Naive thymus-derived CD4-positive, alpha-beta T cell (primary cell): ENCODE results near the gene LY6G5B. TPM values are rescaled to one million over a fixed set of nuclear protein-coding genes. Genes with fewer than 3 reads are reported as not detected.

Experiments
- ATAC-seq: fragments of 150-1000 bp; cut with Tn5 transposase; 2 replicates; pipeline ENCODE4 v1.10.0; 2021; ENCODE audit warnings: mild to moderate bottlenecking, moderate library complexity
- CTCF ChIA-PET: fragments of 350-600 bp; sonication (Branson Sonifier 250); formaldehyde crosslinking; loops from one replicate; lab custom pipeline; 2021; ENCODE audit warnings: antibody characterized with exemption; lab: Charles Lee
- POLR2A ChIA-PET: fragments of 350-600 bp; sonication (Branson Sonifier 250); formaldehyde crosslinking; loops from one replicate; lab custom pipeline; 2021; ENCODE audit warnings: antibody characterized with exemption, inconsistent platforms; lab: Charles Lee
- DNase-seq, 9 donors: peaks; one replicate each; pipeline versions ENCODE4 v3.0.0 to v3.0.0-alpha.2; 2020 to 2022; ENCODE audit warnings: mixed read lengths in 1 of 9
- H3K27ac ChIP-seq: one replicate; pipeline ENCODE4 v1.7.0; 2013; ENCODE audit warnings: mild to moderate bottlenecking, low read depth, low read length, moderate library complexity
- H3K27me3 ChIP-seq, 2 donors: one replicate each; pipeline ENCODE4 v1.7.0; 2013; ENCODE audit warnings: low read length in 2 of 2, mild to moderate bottlenecking in 2 of 2, moderate library complexity in 2 of 2; ENCODE audit not compliant: control insufficient read depth in 2 of 2, insufficient read depth in 2 of 2
- H3K36me3 ChIP-seq, 3 experiments: 1 replicate in 2 of 3; 2 replicates in 1 of 3; pipeline ENCODE4 v1.7.0; 2013; ENCODE audit warnings: low read length in 3 of 3, mild to moderate bottlenecking in 3 of 3, moderate library complexity in 1 of 3; ENCODE audit not compliant: insufficient read depth in 3 of 3, control insufficient read depth in 2 of 3
- H3K4me1 ChIP-seq, 2 donors: one replicate each; pipeline ENCODE4 v1.7.0; 2013; ENCODE audit warnings: low read length in 2 of 2, mild to moderate bottlenecking in 2 of 2, moderate library complexity in 1 of 2; ENCODE audit not compliant: control insufficient read depth in 2 of 2, insufficient read depth in 2 of 2
- H3K4me3 ChIP-seq: 2 replicates; pipeline ENCODE4 v1.7.0; 2013; ENCODE audit warnings: mild to moderate bottlenecking, low read length
- H3K9me3 ChIP-seq, 3 experiments: 1 replicate in 2 of 3; 2 replicates in 1 of 3; pipeline ENCODE4 v1.7.0; 2013; ENCODE audit warnings: low read length in 3 of 3; ENCODE audit not compliant: control insufficient read depth in 2 of 3
- H3K27ac Mint-ChIP-seq, 9 donors: one replicate each; pipeline ENCODE4 v1.8.0; 2020 to 2022; ENCODE audit warnings: mixed read lengths in 9 of 9, mild to moderate bottlenecking in 8 of 9, moderate library complexity in 5 of 9, inconsistent platforms in 2 of 9
- H3K27me3 Mint-ChIP-seq, 5 donors: one replicate each; pipeline ENCODE4 v1.8.0; 2021 to 2022; ENCODE audit warnings: mixed read lengths in 5 of 5, mild to moderate bottlenecking in 1 of 5
- H3K36me3 Mint-ChIP-seq, 5 donors: one replicate each; pipeline ENCODE4 v1.8.0; 2020 to 2022; ENCODE audit warnings: mixed read lengths in 5 of 5, mild to moderate bottlenecking in 3 of 5, inconsistent platforms in 1 of 5
- H3K4me1 Mint-ChIP-seq, 7 donors: one replicate each; pipeline ENCODE4 v1.8.0; 2020 to 2022; ENCODE audit warnings: mixed read lengths in 7 of 7, mild to moderate bottlenecking in 3 of 7, inconsistent platforms in 1 of 7
- H3K4me3 Mint-ChIP-seq, 10 donors: one replicate each; pipeline ENCODE4 v1.8.0; 2020 to 2022; ENCODE audit warnings: mild to moderate bottlenecking in 10 of 10, mixed read lengths in 10 of 10, moderate library complexity in 6 of 10, inconsistent platforms in 2 of 10
- H3K9me3 Mint-ChIP-seq, 11 donors: one replicate each; pipeline ENCODE4 v1.8.0; 2020 to 2022; ENCODE audit warnings: mixed read lengths in 11 of 11, mild to moderate bottlenecking in 4 of 11, inconsistent platforms in 1 of 11, moderate library complexity in 1 of 11
- intact Hi-C, 2 donors: fragments of 100-400 bp; cut with micrococcal nuclease; formaldehyde crosslinking; loops; one replicate each; pipeline ENCODE4 v1.15.1; 2023
- polyA plus RNA-seq, 2 donors: library from polyadenylated mRNA; unstranded; fragments of 300-500 nt; fragmentation: Illumina TruSeq; gene quantifications; one replicate each; pipeline ENCODE4 v1.2.3, GENCODE V29; 2021
- total RNA-seq, 6 experiments: library from RNA in 5 of 6; stranded (reverse) in 5 of 6; gene quantifications; 1 replicate in 5 of 6; 2 replicates in 1 of 6; pipeline ENCODE4 v1.2.3 and lab custom pipeline; 2021 to 2026

LY6G5B gene
- total and polyA plus RNA-seq, 7 experiments from 2014 or later: 27.7 to 51.0 (median 42.9) TPM; not detected in 2

- intact Hi-C loops: loop anchor here in 1 of 2 donors (10.0 kb wide), 2 partner anchors 1541 to 1751 kb away; partner anchors contain the start of genes CUTA, HSD17B8, PHF1 and RING1
- Mint-ChIP-seq H3K36me3 (peaks cover 7 to 44% (median 11%) of the 10 kb centered on the region in 5 donors), H3K4me3 (peak overlapping the region; percentile 93 to 99 (median 96)), H3K27ac (peak overlapping the region; percentile 51 to 99 (median 98)), H3K4me1 (peaks cover 45 to 89% (median 76%) of the 10 kb centered on the region in 7 donors), H3K27me3 (peaks cover 0 to 2% (median 0%) of the 10 kb centered on the region in 5 donors), H3K9me3 (peaks cover 0 to 2% (median 0%) of the 10 kb centered on the region in 11 donors)
- no peaks in the 10 kb centered on the region for H3K9me3 ChIP-seq
- peaks cover 48 to 60% of the 10 kb centered on the region in 2 donors for H3K4me1 ChIP-seq
- ChIA-PET CTCF (interaction anchor here (1.1 to 2.7 kb wide), 4 partner anchors 9 to 82 kb away, joined by 3 to 19 read pairs (median 4); partner anchors contain the start of genes APOM and BAG6), POLR2A (interaction anchor here (0.7 to 7.1 kb wide), 10 partner anchors 10 to 495 kb away, joined by 3 to 193 read pairs (median 4); partner anchors contain the start of genes APOM, BAG6, DXO and LTB)
- H3K36me3 ChIP-seq: peaks cover 2 to 29% (median 4%) of the 10 kb centered on the region in 3 experiments
- H3K27me3 ChIP-seq: no peaks in the 10 kb centered on the region
- DNase-seq: no peak
- peak overlapping the region; percentile 97 for H3K27ac ChIP-seq
- H3K4me3 ChIP-seq: peak overlapping the region; percentile 91
- no peak for ATAC-seq
Observed at GRCh38 chr6:31663126-31663960, 6.4 kb upstream of the LY6G5B start.

GRCh38 chr6:31663961-31664789 is 5.6 kb upstream of the LY6G5B start:
- peak overlapping the region; percentile 91 for H3K4me3 ChIP-seq
- intact Hi-C loops: loop anchor here (2.0 to 10.0 kb wide), 6 partner anchors 75 to 1751 kb away; partner anchors contain the start of genes ATF6B (in 1 of the 2), CUTA (in 1 of the 2), HSD17B8 (in 1 of the 2) and HSPA1B (in 1 of the 2)
- Mint-ChIP-seq H3K9me3 (peaks cover 0 to 2% (median 0%) of the 10 kb centered on the region in 11 donors), H3K27ac (peak overlapping the region; percentile 94 to 99 (median 98)), H3K4me3 (peak overlapping the region; percentile 93 to 99 (median 96)), H3K27me3 (peaks cover 0 to 2% (median 0%) of the 10 kb centered on the region in 5 donors), H3K36me3 (peaks cover 7 to 44% (median 11%) of the 10 kb centered on the region in 5 donors), H3K4me1 (peaks cover 37 to 87% (median 76%) of the 10 kb centered on the region in 7 donors)
- peak in 2 of 9 donors; percentile 18 to 33 for DNase-seq
- no peak for ATAC-seq
- H3K9me3 ChIP-seq: no peaks in the 10 kb centered on the region
- CTCF ChIA-PET: interaction anchor here (0.7 to 2.7 kb wide), 6 partner anchors 10 to 141 kb away, joined by 3 to 19 read pairs (median 4); partner anchors contain the start of genes APOM and BAG6
- POLR2A ChIA-PET: interaction anchor here (0.6 to 7.1 kb wide), 31 partner anchors 10 to 1540 kb away, joined by 3 to 193 read pairs (median 4); partner anchors contain the start of genes ABHD16A, APOM, BAG6 and DDX39B
- H3K27ac ChIP-seq: peak overlapping the region; percentile 97
- H3K27me3 ChIP-seq: no peaks in the 10 kb centered on the region
- peaks cover 6 to 32% (median 9%) of the 10 kb centered on the region in 3 experiments for H3K36me3 ChIP-seq
- peaks cover 40 to 52% of the 10 kb centered on the region in 2 donors for H3K4me1 ChIP-seq

DNA sequence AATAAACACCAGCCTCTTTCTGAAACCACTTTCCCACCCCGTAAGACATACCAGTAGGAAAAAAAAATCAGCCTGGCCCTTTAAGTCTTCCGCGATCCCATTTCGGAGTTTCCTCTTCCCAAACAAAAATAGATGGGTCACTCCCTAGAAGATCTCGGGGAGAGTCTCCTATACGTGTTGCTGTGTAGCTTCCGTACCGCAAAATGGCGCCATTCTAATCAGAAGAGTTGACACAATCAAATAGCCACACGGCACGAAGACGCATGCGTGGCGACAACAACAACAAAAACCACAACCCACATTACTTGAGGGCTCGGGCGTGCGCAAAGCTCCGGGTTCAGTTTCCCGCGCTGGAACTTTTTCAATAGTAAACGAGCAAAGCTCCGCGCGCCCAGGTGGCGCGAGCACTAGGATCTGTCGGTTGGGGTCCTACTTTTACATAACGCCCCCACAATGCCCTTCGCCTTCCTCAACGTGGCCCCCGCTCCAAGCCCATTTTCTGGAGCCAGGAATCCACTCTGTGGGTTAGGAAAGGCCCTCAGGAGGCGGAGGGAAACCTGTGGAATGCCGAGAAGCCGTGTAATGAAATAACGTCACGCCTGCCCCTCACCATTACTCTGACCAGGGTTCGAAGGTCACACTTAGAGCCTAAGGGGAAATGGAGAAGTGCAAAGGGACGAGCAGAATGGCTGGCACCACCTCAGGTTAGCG is 4.8 kb upstream of the LY6G5B start, which contains the start of gene GPANK1:
Gene GPANK1, minus strand, starts transcription at position 208 of the 711 bp plus-strand sequence. CDS start 519 bp downstream, outside the sequence.
- Mint-ChIP-seq H3K4me1 (peaks cover 29 to 79% (median 70%) of the 10 kb centered on the region in 7 donors), H3K27me3 (peaks cover 0 to 2% (median 0%) of the 10 kb centered on the region in 5 donors), H3K36me3 (peaks cover 7 to 43% (median 11%) of the 10 kb centered on the region in 5 donors), H3K27ac (peak within 1 kb of the TSS; percentile 94 to 99 (median 98)), H3K4me3 (peak within 1 kb of the TSS; percentile 93 to 99 (median 96)), H3K9me3 (peaks cover 0 to 2% (median 0%) of the 10 kb centered on the region in 11 donors)
- Histone ChIP-seq H3K36me3 (peaks cover 13 to 40% (median 15%) of the 10 kb centered on the region in 3 experiments), H3K9me3 (no peaks in the 10 kb centered on the region), H3K4me3 (peak within 1 kb of the TSS; percentile 91), H3K27ac (peak within 1 kb of the TSS; percentile 97), H3K4me1 (peaks cover 33 to 44% of the 10 kb centered on the region in 2 donors), H3K27me3 (no peaks in the 10 kb centered on the region)
- intact Hi-C loops: loop anchor here (1.0 to 10.0 kb wide), 24 partner anchors 13 to 1750 kb away; partner anchors contain the start of genes ABHD16A (in 2 of the 2), BAG6 (in 2 of the 2), HSPA1B (in 2 of the 2) and NFKBIL1 (in 2 of the 2)
- POLR2A ChIA-PET: interaction anchor here (0.6 to 7.1 kb wide), 26 partner anchors 9 to 1540 kb away, joined by 3 to 193 read pairs (median 4); partner anchors contain the start of genes ABHD16A, APOM, BAG6 and DDX39B
- CTCF ChIA-PET: interaction anchor here (0.7 to 2.7 kb wide), 4 partner anchors 10 to 1723 kb away, joined by 3 to 19 read pairs (median 4); partner anchors contain the start of gene APOM
- DNase-seq (peak; percentile 74 to 92 (median 88)), ATAC-seq (peak; percentile 51)

DNA sequence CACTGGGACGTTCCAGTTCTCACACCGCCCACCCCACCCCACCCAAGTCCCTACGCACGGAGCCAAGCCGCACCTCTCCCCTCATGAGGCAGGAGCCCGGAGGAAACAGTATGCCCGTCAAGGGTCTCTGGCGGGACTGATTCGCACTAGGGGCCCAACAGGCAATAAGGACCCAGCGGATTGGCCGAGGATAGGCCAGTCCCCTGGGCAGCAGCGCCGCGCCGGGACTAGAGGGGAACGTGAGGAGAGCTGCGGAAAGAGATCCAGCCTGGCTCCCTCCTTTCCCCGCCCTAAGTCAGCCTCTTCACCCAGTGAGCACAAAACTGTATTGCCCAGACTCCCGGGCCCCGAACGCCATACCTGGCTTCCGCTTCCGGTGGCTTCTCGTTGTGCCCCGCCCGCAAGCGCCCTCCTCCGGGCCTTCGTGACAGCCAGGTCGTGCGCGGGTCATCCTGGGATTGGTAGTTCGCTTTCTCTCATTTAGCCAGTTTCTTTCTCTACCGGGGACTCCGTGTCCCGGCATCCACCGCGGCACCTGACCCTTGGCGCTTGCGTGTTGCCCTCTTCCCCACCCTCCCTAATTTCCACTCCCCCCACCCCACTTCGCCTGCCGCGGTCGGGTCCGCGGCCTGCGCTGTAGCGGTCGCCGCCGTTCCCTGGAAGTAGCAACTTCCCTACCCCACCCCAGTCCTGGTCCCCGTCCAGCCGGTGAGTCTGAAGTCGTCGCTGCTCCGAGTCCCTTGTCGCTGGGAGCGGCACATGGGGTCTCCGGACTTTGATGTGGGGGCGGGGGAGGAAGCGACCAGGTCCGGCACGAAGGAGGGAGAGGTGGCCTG is 4.1 kb upstream of the LY6G5B start, which contains the start of gene CSNK2B:
Gene CSNK2B, plus strand, starts transcription at position 580 of the 836 bp plus-strand sequence. CDS start 752 bp downstream, outside the sequence.
- ChIA-PET POLR2A (interaction anchor here (0.5 to 7.1 kb wide), 18 partner anchors 13 to 836 kb away, joined by 3 to 193 read pairs (median 5); partner anchors contain the start of genes ABHD16A, APOM, BAG6 and DDX39B), CTCF (interaction anchor here (0.7 to 2.7 kb wide), 2 partner anchors 11 to 1722 kb away, joined by 3 to 19 read pairs; partner anchors contain the start of gene APOM)
- Histone ChIP-seq H3K27me3 (no peaks in the 10 kb centered on the region), H3K9me3 (no peaks in the 10 kb centered on the region), H3K36me3 (peaks cover 13 to 45% (median 23%) of the 10 kb centered on the region in 3 experiments), H3K4me1 (peaks cover 33 to 43% of the 10 kb centered on the region in 2 donors), H3K4me3 (peak within 1 kb of the TSS; percentile 91), H3K27ac (peak within 1 kb of the TSS; percentile 97)
- Mint-ChIP-seq H3K36me3 (peaks cover 7 to 48% (median 16%) of the 10 kb centered on the region in 5 donors), H3K4me3 (peak within 1 kb of the TSS; percentile 93 to 99 (median 96)), H3K27me3 (peaks cover 0 to 2% (median 0%) of the 10 kb centered on the region in 5 donors), H3K4me1 (peaks cover 25 to 75% (median 64%) of the 10 kb centered on the region in 7 donors), H3K9me3 (peaks cover 0 to 2% (median 0%) of the 10 kb centered on the region in 11 donors), H3K27ac (peak within 1 kb of the TSS; percentile 94 to 99 (median 98))
- intact Hi-C loops: loop anchor here (1.0 to 10.0 kb wide), 24 partner anchors 13 to 1749 kb away; partner anchors contain the start of genes ABHD16A (in 2 of the 2), BAG6 (in 2 of the 2), HSPA1B (in 2 of the 2) and NFKBIL1 (in 2 of the 2)
- DNase-seq: peak; percentile 87 to 99 (median 98)
- peak; percentile 94 for ATAC-seq
